Activated CD4-positive, alpha-beta T cell treated with anti-CD3 and anti-CD28 coated beads, Interleukin-10, Interleukin-2, amounts not matched to agents 100 ng/mL and 50 ng/mL, durations not matched to agents 16 hours and 8 hours (primary cell): ENCODE measurements around the gene DOCK3.
"Not testable (repeated sequence)": the region's sequence is repeated elsewhere in the genome, so short reads cannot be mapped to it uniquely, and the experiment has no call there.

Experiments used
- DNase-seq: peaks from one replicate; pipeline ENCODE4 v3.0.0-alpha.2; 2020

DOCK3 gene

GRCh38 chr3:50687127-50687751 is 12.5 kb downstream of the DOCK3 start:
- DNase-seq, result no peak

- no peak for DNase-seq
These were observed 13.2 kb downstream of the DOCK3 start for GRCh38 chr3:50687916-50688315.

GRCh38 chr3:50688602-50689001 is 13.9 kb downstream of the DOCK3 start:
- not testable (repeated sequence) for DNase-seq

- no peak for DNase-seq
These were observed 14.8 kb downstream of the DOCK3 start for GRCh38 chr3:50689558-50689957.

- no peak for DNase-seq
These were observed 20.3 kb downstream of the DOCK3 start for GRCh38 chr3:50695031-50695430.

- no peak for DNase-seq
These were observed 21.5 kb downstream of the DOCK3 start for GRCh38 chr3:50696276-50696675.

- DNase-seq, result no peak
These were observed 23.5 kb downstream of the DOCK3 start for GRCh38 chr3:50698269-50698668.

GRCh38 chr3:50708620-50709019 is 33.9 kb downstream of the DOCK3 start:
- DNase-seq, result no peak

GRCh38 chr3:50714946-50715345 is 40.2 kb downstream of the DOCK3 start:
- no peak for DNase-seq

- no peak for DNase-seq
These were observed 50.1 kb downstream of the DOCK3 start for GRCh38 chr3:50724831-50725230.

- DNase-seq, result no peak
These were observed 60.3 kb downstream of the DOCK3 start for GRCh38 chr3:50734985-50735384.

GRCh38 chr3:50737193-50737905 is 62.6 kb downstream of the DOCK3 start:
- DNase-seq, result no peak

- DNase-seq, result no peak
These were observed 63.3 kb downstream of the DOCK3 start for GRCh38 chr3:50737906-50738598.

GRCh38 chr3:50743643-50744042 is 68.9 kb downstream of the DOCK3 start:
- DNase-seq, result no peak

GRCh38 chr3:50749822-50750221 is 75.1 kb downstream of the DOCK3 start:
- no peak for DNase-seq

GRCh38 chr3:50759015-50759414 is 84.3 kb downstream of the DOCK3 start:
- DNase-seq, result no peak

GRCh38 chr3:50777680-50778079 is 103.0 kb downstream of the DOCK3 start:
- no peak for DNase-seq

- DNase-seq, result not testable (repeated sequence)
These were observed 107.0 kb downstream of the DOCK3 start for GRCh38 chr3:50781766-50782165.

- no peak for DNase-seq
These were observed 111.9 kb downstream of the DOCK3 start for GRCh38 chr3:50786631-50787030.

- DNase-seq, result not testable (repeated sequence)
These were observed 116.2 kb downstream of the DOCK3 start for GRCh38 chr3:50790894-50791293.

GRCh38 chr3:50792568-50792967 is 117.8 kb downstream of the DOCK3 start:
- no peak for DNase-seq

- DNase-seq, result not testable (repeated sequence)
These were observed 129.1 kb downstream of the DOCK3 start for GRCh38 chr3:50803805-50804204.

- not testable (repeated sequence) for DNase-seq
These were observed 129.6 kb downstream of the DOCK3 start for GRCh38 chr3:50804376-50804775.

- DNase-seq, result no peak
These were observed 130.6 kb downstream of the DOCK3 start for GRCh38 chr3:50805321-50805720.
